Ramos (cell line): ENCODE data around the gene BMAL1.

ENCODE experiments used
- in situ Hi-C: fragments of 300-500 bp; cut with MboI; formaldehyde crosslinking; loops from one replicate; pipeline ENCODE4 v1.14.3; 2022; ENCODE audit warnings: low sequenced_read_pairs; ENCODE audit not compliant: unreplicated experiment

The BMAL1 gene

GRCh38 chr11:13313005-13313819 is 35.6 kb downstream of the BMAL1 start:
- in situ Hi-C loops = no loop called here

DNA sequence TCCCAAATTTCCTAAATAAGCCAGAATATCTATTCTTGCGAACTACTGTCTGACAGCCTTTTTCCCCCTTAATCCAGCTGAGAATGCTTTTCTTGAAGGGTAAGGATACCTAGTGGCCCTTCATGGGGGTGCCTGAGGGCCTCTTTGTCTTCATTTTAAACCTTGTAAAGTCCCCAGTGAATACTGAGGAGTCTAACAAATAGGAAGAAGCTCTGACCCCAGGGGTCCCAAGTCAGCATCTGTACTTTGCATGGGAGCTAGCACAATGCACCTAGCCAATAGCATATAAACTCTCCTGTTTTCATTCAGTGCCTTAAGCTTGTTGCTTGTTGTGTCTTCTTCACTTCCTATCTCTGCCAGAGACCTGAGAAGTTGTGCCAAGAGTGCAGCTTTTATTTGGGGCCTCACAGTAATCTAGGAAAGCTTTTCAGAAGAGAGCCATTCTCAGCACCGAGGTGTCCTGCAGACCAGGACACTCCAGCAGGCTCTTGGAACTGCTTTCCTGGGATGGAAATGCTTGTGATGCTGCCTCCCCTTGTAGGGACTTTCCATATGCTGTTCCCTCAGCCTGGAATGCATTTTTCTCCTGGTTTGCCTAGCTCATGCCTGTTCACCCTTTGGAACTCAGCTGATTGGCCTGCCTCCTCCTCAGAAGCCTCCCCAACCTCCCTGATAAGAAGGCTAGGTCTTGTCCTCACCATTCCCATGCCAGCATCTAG is 37.2 kb downstream of the BMAL1 start:
- in situ Hi-C loops = no loop called here

- in situ Hi-C loops = no loop called here
Measured at GRCh38 chr11:13315517-13316432, 38.2 kb downstream of the BMAL1 start.

DNA sequence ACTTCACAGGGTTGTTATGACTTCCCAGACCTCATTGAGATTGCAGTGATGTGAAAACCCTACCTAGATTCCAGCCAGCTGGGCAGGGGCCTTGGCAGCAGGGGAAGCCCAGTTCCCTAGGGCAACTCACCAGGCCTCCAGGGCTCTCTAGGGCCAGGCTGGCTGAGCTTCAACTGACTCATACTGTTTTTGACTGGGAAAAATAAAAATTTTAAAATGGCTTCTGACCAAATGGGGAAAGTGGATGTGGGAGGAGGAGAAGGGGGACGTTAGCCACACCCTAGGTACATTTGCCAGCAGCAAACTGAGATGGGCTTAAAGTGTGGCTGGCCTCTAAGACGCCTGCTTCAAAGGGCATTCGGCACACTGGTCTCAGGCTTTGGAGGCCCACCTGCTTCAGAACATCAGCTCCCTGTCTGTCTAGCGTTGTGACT is 39.0 kb downstream of the BMAL1 start:
- in situ Hi-C loops = no loop called here

- in situ Hi-C loops = no loop called here
Measured at GRCh38 chr11:13317293-13318080, 39.9 kb downstream of the BMAL1 start.

DNA sequence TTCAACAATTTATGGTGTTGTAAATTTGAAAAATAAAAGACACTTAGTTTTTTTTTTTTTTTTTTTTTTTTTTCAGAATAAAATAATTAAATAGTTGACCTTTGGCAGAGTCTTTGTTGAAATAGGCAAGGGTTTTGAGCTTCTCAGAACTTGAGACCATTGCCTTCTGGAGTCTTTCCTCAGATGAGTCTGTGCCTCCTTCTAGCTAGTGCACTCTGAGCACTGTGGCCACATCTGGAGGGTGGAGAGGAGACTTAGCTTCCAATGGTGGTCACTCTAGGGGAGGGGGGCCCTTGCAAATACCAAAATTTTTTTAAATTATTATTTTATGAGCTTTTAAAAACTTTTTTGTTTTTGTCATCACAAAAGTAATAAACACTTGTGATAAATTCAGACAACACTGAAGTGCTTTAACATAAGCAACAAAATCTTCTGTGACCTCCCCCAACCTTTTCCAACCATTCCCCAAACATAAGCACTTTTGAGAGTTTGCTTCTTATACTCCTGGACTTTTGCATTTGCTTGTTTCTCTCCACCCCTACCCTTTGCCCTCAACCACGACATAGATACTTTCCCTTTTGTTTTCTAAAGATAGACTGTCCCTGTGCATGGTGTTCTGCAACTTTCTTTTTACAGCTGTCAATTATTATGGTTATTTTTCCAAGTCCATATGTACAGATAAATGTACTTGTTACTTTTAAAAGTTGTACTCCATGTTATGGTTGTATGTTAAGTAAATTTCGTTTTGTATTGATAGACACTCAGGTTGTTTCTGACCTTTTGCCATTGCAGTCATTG is 41.1 kb downstream of the BMAL1 start:
- in situ Hi-C loops = no loop called here

GRCh38 chr11:13320688-13321087 is 43.1 kb downstream of the BMAL1 start:
- in situ Hi-C loops = no loop called here

- in situ Hi-C loops = no loop called here
Measured at GRCh38 chr11:13321431-13321830, 43.8 kb downstream of the BMAL1 start.

DNA sequence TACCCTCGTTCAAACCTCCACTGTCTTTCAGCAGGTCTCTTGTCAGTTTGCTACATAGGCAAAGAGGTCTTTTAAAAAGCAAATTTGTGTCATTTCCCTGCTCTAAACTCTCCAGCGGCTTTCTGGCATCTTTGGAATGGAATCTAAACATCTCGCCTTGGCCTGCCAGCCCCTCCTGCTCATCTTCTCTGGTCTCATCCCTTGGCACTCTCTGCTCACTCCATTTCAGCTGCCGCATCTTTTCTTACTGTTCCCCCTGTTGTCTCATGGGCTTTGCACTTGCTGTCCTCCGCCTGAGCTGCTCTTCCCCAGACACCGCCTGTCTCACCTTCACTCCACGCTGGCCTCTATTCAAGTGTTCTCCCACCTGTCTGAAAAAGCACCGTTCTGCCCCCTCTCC is 46.6 kb downstream of the BMAL1 start:
- in situ Hi-C loops = no loop called here

DNA sequence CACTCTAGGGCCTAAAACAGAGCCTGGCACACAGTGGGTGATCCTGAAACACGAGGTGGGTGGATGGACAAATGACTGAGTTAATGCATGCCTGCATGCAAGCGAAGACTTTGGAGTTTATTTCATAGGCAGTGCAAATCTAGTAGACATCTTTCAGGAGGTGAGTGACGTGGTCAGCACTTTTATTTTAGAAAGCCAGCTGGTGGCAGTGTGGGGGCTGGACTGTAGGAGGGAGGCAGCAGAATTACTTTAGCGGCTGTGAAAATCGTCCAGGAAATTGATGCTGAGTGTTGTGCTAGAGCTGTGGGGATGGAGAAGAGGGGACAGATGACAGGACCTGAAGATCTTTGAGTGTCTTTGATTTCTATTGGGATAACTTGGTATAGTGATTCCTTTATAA is 47.1 kb downstream of the BMAL1 start:
- in situ Hi-C loops = no loop called here

DNA sequence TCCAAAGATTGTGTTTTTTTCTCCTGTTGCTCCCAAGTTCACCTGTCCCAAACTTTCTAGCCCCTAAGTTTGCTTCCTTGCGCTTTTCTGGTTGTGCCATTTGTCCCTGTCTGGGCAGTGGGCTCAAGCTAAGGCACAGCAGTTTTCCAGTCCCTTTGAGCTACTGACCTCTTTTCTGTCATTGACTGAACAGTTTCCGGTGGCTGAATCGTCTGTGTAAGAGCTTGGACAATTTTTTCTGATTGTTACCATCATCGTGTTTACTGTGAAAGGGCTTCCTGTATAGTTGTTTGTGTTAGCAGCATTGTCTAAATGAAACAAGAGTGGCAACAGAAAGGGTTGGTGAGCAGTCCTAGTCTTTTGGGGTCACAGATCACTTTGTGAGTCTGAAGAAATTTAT is 49.8 kb downstream of the BMAL1 start:
- in situ Hi-C loops = no loop called here

DNA sequence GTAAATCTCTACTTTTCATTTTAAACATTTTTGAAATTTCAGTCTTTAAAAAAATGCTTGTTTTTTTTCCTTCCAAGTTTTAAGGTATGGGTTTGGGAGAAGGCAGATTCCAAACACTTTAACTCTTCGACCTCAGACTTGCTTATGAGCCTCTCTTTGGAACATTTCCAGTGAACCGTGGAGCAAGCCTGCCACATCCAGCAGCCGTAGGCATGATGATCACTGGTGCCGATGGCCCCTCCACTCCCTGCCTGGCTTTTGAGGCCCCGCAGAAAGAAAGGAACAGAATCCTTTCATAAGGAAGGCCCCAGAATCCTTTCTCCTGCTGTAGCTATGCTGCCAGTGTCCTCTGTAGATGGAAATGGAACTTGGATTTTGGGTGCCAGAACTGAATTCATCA is 50.7 kb downstream of the BMAL1 start:
- in situ Hi-C loops = no loop called here

- in situ Hi-C loops = no loop called here
Measured at GRCh38 chr11:13329670-13330356, 52.2 kb downstream of the BMAL1 start.

GRCh38 chr11:13332124-13332523 is 54.5 kb downstream of the BMAL1 start:
- in situ Hi-C loops = no loop called here

DNA sequence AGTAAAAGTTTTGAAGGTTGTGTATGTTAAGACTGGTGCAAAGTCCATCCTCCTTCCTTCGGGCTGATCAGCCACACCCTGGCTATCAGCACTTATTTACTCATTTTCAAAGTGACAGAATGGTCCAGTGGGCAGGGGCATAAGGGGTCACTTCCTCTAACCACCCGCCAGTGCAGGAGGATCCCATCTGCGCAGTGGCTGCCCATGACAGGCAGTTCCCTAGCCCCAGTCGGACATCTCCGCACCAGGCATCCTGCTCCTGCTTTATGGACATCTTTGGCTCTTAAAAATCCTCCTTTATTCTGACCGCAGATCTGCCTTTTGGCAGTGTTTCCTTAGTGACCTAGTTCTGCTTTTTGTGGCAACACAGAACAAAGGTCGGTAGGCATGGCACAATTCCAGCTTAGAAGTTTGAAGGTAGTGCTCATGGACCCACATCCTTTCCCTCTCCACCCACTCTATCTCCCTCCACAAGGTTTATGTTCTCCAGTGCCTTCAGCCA is 55.9 kb downstream of the BMAL1 start:
- in situ Hi-C loops = no loop called here

DNA sequence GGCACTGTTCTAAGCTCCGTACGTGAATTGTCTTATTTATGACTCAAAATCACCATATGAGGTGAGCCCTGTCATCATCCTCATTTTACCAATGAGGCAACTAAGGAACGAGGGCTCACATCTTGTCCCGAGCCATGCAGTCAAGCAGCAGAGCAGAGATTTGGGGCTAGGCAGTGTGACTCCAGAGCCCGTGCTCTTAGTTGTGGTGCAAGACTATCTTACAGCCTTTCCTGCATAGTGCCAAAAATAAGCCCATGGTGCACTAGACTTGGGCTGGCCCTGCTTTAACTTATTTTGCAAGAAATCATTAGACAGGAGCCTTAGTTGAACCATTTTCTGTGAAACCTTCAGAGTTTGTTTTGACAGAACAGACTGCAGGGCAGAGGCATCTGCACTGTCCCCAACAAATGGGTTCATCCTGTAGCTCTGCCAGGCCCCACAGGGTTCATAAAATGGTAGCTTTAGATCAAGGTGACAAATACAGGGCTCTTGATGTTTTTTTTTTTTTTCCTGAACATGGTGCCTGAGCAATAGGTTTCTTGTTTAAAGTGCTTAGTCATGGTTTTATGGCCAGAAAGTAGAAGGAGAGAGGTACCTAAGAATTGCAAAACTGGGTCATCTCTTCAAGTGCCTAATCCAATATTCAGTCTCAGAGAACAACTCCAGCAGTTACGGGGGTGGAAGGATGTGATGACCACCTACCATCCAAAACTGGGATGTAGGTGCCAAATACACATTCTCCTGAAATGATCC is 56.6 kb downstream of the BMAL1 start:
- in situ Hi-C loops = no loop called here

DNA sequence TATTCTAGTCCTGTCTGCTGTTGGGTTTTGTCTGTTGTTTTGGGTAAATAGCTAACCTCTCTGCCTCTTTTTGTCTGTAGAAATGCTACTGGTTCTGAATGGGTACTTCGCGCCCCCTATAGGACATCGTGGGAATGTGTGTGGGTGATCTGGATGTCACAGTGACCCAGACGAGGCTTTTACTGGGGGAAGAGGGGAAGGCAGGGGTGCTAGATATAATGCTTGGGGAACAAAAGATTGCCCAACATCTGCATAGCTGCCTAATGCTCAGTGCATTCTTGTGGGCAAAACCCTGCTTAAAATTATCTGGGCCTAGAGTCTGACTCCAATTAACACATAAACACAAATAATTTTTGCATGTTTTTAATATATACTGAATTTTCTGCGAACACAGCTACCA is 57.7 kb downstream of the BMAL1 start:
- in situ Hi-C loops = no loop called here
